Keratinocyte (primary cell): ENCODE measurements around the gene RBP4. TPM values are rescaled to one million over a fixed set of nuclear protein-coding genes. Genes with fewer than 3 reads are reported as not detected.

Experiments used
- DNase-seq: peaks from one replicate; pipeline ENCODE4 v3.0.0-alpha.2; 2011; ENCODE audit warnings: low read depth, missing footprints, low spot score
- FAIRE-seq: peaks from 2 replicates; lab custom pipeline; 2011; peaks lifted over from hg19 to GRCh38; lab: Jason Lieb, UNC
- H2AFZ ChIP-seq: 2 replicates; pipeline ENCODE4 v1.6.0; 2012; ENCODE audit warnings: low read length, control low read depth, inconsistent platforms; ENCODE audit not compliant: control insufficient read depth
- H3K27ac ChIP-seq: 2 replicates; pipeline ENCODE4 v1.5.1; 2011; ENCODE audit warnings: low read length; ENCODE audit not compliant: control insufficient read depth, insufficient read depth
- H3K27me3 ChIP-seq: 3 replicates; pipeline ENCODE4 v1.6.0; 2011; ENCODE audit warnings: low read length; ENCODE audit not compliant: control insufficient read depth, insufficient read depth; ENCODE audit errors: extremely low read depth
- H3K36me3 ChIP-seq, 2 experiments: 2 replicates in 1 of 2; 3 replicates in 1 of 2; pipeline ENCODE4 v1.5.1; 2011; ENCODE audit warnings: low read length in 2 of 2, mild to moderate bottlenecking in 1 of 2; ENCODE audit not compliant: control insufficient read depth in 2 of 2, insufficient read depth in 2 of 2; ENCODE audit errors: extremely low read depth in 1 of 2
- H3K4me1 ChIP-seq: 3 replicates; pipeline ENCODE4 v1.5.1; 2011; ENCODE audit warnings: low read length; ENCODE audit not compliant: control insufficient read depth, insufficient read depth; ENCODE audit errors: extremely low read depth
- H3K4me2 ChIP-seq: 3 replicates; pipeline ENCODE4 v1.6.0; 2011; ENCODE audit warnings: low read depth, low read length; ENCODE audit not compliant: control insufficient read depth, insufficient read depth; ENCODE audit errors: extremely low read depth
- H3K4me3 ChIP-seq, 3 experiments: fragments of 200-600 bp in 1 of 3; sonication (generic) in 1 of 3; 2 replicates in 2 of 3; 3 replicates in 1 of 3; pipeline ENCODE4 v1.5.1; 2011 to 2016; ENCODE audit warnings: low read length in 3 of 3, mild to moderate bottlenecking in 3 of 3, control low read depth in 2 of 3, inconsistent platforms in 1 of 3, low read depth in 1 of 3, mixed read lengths in 1 of 3, mixed run types in 1 of 3, moderate library complexity in 1 of 3; ENCODE audit not compliant: control insufficient read depth in 2 of 3, insufficient read depth in 2 of 3; ENCODE audit errors: extremely low read depth in 1 of 3
- H3K79me2 ChIP-seq: 2 replicates; pipeline ENCODE4 v1.6.0; 2012; ENCODE audit warnings: low read length; ENCODE audit not compliant: control insufficient read depth, insufficient read depth
- H3K9ac ChIP-seq: 3 replicates; pipeline ENCODE4 v1.6.0; 2011; ENCODE audit warnings: low read length; ENCODE audit not compliant: control insufficient read depth, insufficient read depth; ENCODE audit errors: extremely low read depth
- H3K9me1 ChIP-seq: 3 replicates; pipeline ENCODE4 v1.6.0; 2011; ENCODE audit warnings: low read length; ENCODE audit not compliant: control insufficient read depth, insufficient read depth; ENCODE audit errors: extremely low read depth
- H3K9me3 ChIP-seq: 2 replicates; pipeline ENCODE4 v1.5.1; 2012; ENCODE audit warnings: low read depth, low read length; ENCODE audit not compliant: control insufficient read depth
- H4K20me1 ChIP-seq: 3 replicates; pipeline ENCODE4 v1.6.0; 2011; ENCODE audit warnings: low read length; ENCODE audit not compliant: control insufficient read depth, insufficient read depth; ENCODE audit errors: extremely low read depth
- CTCF ChIP-seq, 3 experiments: IDR thresholded peaks in 1 of 3; conservative IDR thresholded peaks in 1 of 3; optimal IDR thresholded peaks in 1 of 3; 2 replicates in 2 of 3; 3 replicates in 1 of 3; pipeline versions ENCODE3 to v1.5.1; 2011; ENCODE audit warnings: low read length in 3 of 3, mild to moderate bottlenecking in 3 of 3, moderate library complexity in 2 of 3, control low read depth in 1 of 3, inconsistent platforms in 1 of 3; ENCODE audit not compliant: insufficient read depth in 2 of 3; ENCODE audit errors: extremely low read depth in 1 of 3
- EZH2 ChIP-seq: IDR thresholded peaks from one replicate; pipeline ENCODE4 v1.6.1; 2012; ENCODE audit warnings: inconsistent platforms, mild to moderate bottlenecking, low read length, moderate library complexity
- dilution Hi-C: fragments of 300-500 bp; cut with MboI; formaldehyde crosslinking; loops from one replicate; pipeline ENCODE4 v1.7.0; 2020; ENCODE audit warnings: low sequenced_read_pairs; ENCODE audit not compliant: extremely low pct_ligation_motif_present
- polyA plus RNA-seq, 5 experiments: library from polyadenylated mRNA; depleted of rRNA in 3 of 5; stranded (reverse) in 3 of 5; stranded (forward) in 1 of 5; unstranded in 1 of 5; fragments of >200 nt; gene quantifications; 1 replicate in 1 of 5; 2 replicates in 3 of 5; 3 replicates in 1 of 5; pipeline versions ENCODE4 v1.2.1 to v1.2.3, GENCODE V29; 2011 to 2012; ENCODE audit warnings: missing spikeins in 2 of 5, low read depth in 1 of 5, low replicate concordance in 1 of 5

Gene RBP4
- polyA plus RNA-seq, 1 donor (not counting 4 experiments of a cell fraction or from before 2014, with no cell fraction given) = not detected

GRCh38 chr10:93568105-93568390, 33.0 kb downstream of the RBP4 start:
- Histone ChIP-seq H3K36me3 (no peaks in the 10 kb centered on the region), H3K4me1 (peaks cover 3% of the 10 kb centered on the region), H3K4me3 (no peak overlapping the region), H3K27me3 (peaks cover 64% of the 10 kb centered on the region), H3K4me2 (no peak overlapping the region), H3K9me3 (no peaks in the 10 kb centered on the region), H3K9ac (no peak overlapping the region), H3K9me1 (no peaks in the 10 kb centered on the region), H4K20me1 (no peaks in the 10 kb centered on the region), H3K79me2 (no peaks in the 10 kb centered on the region), H3K27ac (no peak overlapping the region), H2AFZ (no peak overlapping the region)
- dilution Hi-C loops = no loop called here
- TF ChIP-seq CTCF (optimal IDR thresholded peaks at IDR 0.05 in 1 of 3, IDR thresholded peaks at IDR 0.05 in 1 of 3, conservative IDR thresholded peaks at IDR 0.05 in 1 of 3; ENCODE audit: extremely low read depth in 1 of 3, insufficient read depth in 2 of 3, low read length in 3 of 3) (no peak), EZH2 (no peak)
- FAIRE-seq (no peak), DNase-seq (no peak)

- dilution Hi-C loops = no loop called here
- no peak overlapping the region for H3K4me2 ChIP-seq
Observed at GRCh38 chr10:93567277-93568104, 33.5 kb downstream of the RBP4 start.

More at GRCh38 chr10:93567277-93568104, 33.5 kb downstream of the RBP4 start:
- Histone ChIP-seq H3K27me3 (peaks cover 63% of the 10 kb centered on the region), H3K36me3 (no peaks in the 10 kb centered on the region), H3K4me3 (no peak overlapping the region), H4K20me1 (no peaks in the 10 kb centered on the region), H3K9me1 (no peaks in the 10 kb centered on the region), H3K9ac (no peak overlapping the region), H3K27ac (no peak overlapping the region), H3K79me2 (no peaks in the 10 kb centered on the region), H3K9me3 (no peaks in the 10 kb centered on the region), H3K4me1 (no peaks in the 10 kb centered on the region), H2AFZ (no peak overlapping the region)
- DNase-seq (no peak), FAIRE-seq (no peak)
- no peak for TF ChIP-seq EZH2
- TF ChIP-seq CTCF (optimal IDR thresholded peaks at IDR 0.05 in 1 of 3, IDR thresholded peaks at IDR 0.05 in 1 of 3, conservative IDR thresholded peaks at IDR 0.05 in 1 of 3; ENCODE audit: extremely low read depth in 1 of 3, insufficient read depth in 2 of 3, low read length in 3 of 3) = no peak
